Ovary (tissue), 9 donors: ENCODE results near the gene SAMD4A. TPM values are rescaled to one million over a fixed set of nuclear protein-coding genes. Genes with fewer than 3 reads are reported as not detected.

ENCODE experiments used
- DNase-seq, 5 donors: peaks; one replicate each; pipeline ENCODE4 v3.0.0-alpha.2; 2019 to 2020
- H3K27ac ChIP-seq, 2 donors: fragments of 200-600 bp; one replicate each; pipeline versions ENCODE4 v1.5.1 to v1.8.0; 2019 to 2022
- H3K27me3 ChIP-seq: fragments of 200-600 bp; one replicate; pipeline ENCODE4 v1.8.0; 2022
- H3K36me3 ChIP-seq: fragments of 200-600 bp; sonication (generic); one replicate; pipeline ENCODE4 v1.5.1; 2019
- H3K4me1 ChIP-seq: one replicate; pipeline ENCODE4 v1.8.1; 2013; ENCODE audit warnings: mild to moderate bottlenecking, moderate library complexity; ENCODE audit not compliant: insufficient read depth
- H3K4me3 ChIP-seq: fragments of 200-600 bp; sonication (generic); one replicate; pipeline ENCODE4 v1.5.1; 2017
- H3K9me3 ChIP-seq, 2 donors: fragments of 200-600 bp in 1 of 2; sonication (generic) in 1 of 2; one replicate each; pipeline versions ENCODE4 v1.5.1 to v1.8.1; 2013 to 2019; ENCODE audit warnings: mild to moderate bottlenecking in 1 of 2, moderate library complexity in 1 of 2
- EP300 ChIP-seq: sonication (generic); formaldehyde crosslinking; IDR thresholded peaks from one replicate; pipeline ENCODE4 v1.6.1; 2017; ENCODE audit warnings: antibody characterized with exemption
- POLR2A ChIP-seq: fragments of 450-650 bp; IDR thresholded peaks from one replicate; pipeline ENCODE4 v1.6.1; 2017; ENCODE audit warnings: antibody characterized with exemption, mild to moderate bottlenecking, moderate library complexity
- WGBS, 3 donors: extraction: QIAGEN DNeasy Blood & Tissue Kit in 1 of 3; methylation state at CpG; one replicate each; pipeline versions ENCODE4 v1.1.5 to v1.1.7; 2013 to 2017; 5-methylcytosine and 5-hydroxymethylcytosine counted together
- intact Hi-C, 4 donors: fragments of 100-400 bp; cut with DNase I; formaldehyde crosslinking; loops; one replicate each; pipeline versions ENCODE4 v1.11.0 to v1.15.1; 2022 to 2023
- polyA plus RNA-seq, 2 donors: library from polyadenylated mRNA; stranded (reverse); fragments of 200-250 nt in 1 of 2; fragments of 350-450 nt in 1 of 2; fragmentation: Illumina TruSeq in 1 of 2; extraction: RNeasy Lipid Tissue Mini Kit (QIAGEN cat#74804) in 1 of 2; gene quantifications; one replicate each; pipeline ENCODE4 v1.2.3, GENCODE V29; 2013 to 2014
- total RNA-seq, 7 donors: library from RNA; depleted of rRNA in 2 of 7; stranded (reverse); fragments of >200 nt in 2 of 7; fragmentation: NEBNext Ultra II Directional in 3 of 7; extraction: Animal tissue kit (Norgen Biotek cat#: 25700) in 3 of 7; gene quantifications; one replicate each; pipeline versions ENCODE4 v1.1.0 to v1.2.4, GENCODE V29; 2016 to 2023
- TF ChIP-seq, protein P1 (sequence below), 3 donors: fragments of 450-650 bp in 2 of 3; fragments of 200-600 bp in 1 of 3; IDR thresholded peaks; one replicate each; pipeline versions ENCODE4 v1.5.1 to v1.8.0; 2016 to 2022; ENCODE audit warnings: antibody characterized with exemption in 3 of 3, mild to moderate bottlenecking in 1 of 3
- donor health status: DM: no; HTN: no; CAD: no; lungs with moderate emphysema.
- donor health status: DM: no; HTN: no; CAD: no.
- donor health status: Bipolar disorder and iron deficiency.
- donor health status: DM: yes; HTN: yes; CAD: no.
- donor health status: DM: no; HTN: no; CAD: no.
- donor health status: DM: yes; HTN: yes; CAD: no.

Gene SAMD4A
- total and polyA plus RNA-seq, 9 donors, result 2.3 to 22.4 (median 7.3) TPM

DNA sequence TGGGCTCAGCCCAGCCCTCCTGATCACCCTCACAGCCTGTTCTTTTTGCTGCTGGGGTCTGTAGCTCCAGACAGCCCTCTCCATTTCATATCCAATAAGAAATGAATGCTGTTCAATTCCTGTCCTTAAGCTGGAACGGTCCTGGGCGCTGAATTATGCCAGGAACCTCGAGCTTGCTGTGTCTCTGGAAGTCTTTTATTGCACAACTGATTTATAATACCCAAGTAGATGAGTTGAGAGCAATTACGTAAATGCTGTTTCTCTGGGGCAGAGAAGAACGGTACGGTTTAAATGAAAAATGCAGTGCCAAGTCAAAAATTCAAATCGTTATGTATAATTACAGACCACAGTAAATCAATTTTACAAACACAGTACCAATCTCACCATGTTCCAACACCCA, 161.0 kb downstream of the SAMD4A start:
- TF ChIP-seq POLR2A, result no peak
- TF ChIP-seq, protein P1, sequence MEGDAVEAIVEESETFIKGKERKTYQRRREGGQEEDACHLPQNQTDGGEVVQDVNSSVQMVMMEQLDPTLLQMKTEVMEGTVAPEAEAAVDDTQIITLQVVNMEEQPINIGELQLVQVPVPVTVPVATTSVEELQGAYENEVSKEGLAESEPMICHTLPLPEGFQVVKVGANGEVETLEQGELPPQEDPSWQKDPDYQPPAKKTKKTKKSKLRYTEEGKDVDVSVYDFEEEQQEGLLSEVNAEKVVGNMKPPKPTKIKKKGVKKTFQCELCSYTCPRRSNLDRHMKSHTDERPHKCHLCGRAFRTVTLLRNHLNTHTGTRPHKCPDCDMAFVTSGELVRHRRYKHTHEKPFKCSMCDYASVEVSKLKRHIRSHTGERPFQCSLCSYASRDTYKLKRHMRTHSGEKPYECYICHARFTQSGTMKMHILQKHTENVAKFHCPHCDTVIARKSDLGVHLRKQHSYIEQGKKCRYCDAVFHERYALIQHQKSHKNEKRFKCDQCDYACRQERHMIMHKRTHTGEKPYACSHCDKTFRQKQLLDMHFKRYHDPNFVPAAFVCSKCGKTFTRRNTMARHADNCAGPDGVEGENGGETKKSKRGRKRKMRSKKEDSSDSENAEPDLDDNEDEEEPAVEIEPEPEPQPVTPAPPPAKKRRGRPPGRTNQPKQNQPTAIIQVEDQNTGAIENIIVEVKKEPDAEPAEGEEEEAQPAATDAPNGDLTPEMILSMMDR (IDR thresholded peaks at IDR 0.05), result no peak
- TF ChIP-seq EP300, result no peak
- Histone ChIP-seq H3K9me3 (no peaks in the 10 kb centered on the region), H3K36me3 (no peaks in the 10 kb centered on the region), H3K4me1 (no peaks in the 10 kb centered on the region), H3K27me3 (no peaks in the 10 kb centered on the region), H3K27ac (no peak overlapping the region), H3K4me3 (no peak overlapping the region)
- intact Hi-C loops, result no loop called here
- WGBS, 3 donors, result 75 to 88% (median 86%) methylated on average over 7 of the region's 7 CpGs
- no peak for DNase-seq

DNA sequence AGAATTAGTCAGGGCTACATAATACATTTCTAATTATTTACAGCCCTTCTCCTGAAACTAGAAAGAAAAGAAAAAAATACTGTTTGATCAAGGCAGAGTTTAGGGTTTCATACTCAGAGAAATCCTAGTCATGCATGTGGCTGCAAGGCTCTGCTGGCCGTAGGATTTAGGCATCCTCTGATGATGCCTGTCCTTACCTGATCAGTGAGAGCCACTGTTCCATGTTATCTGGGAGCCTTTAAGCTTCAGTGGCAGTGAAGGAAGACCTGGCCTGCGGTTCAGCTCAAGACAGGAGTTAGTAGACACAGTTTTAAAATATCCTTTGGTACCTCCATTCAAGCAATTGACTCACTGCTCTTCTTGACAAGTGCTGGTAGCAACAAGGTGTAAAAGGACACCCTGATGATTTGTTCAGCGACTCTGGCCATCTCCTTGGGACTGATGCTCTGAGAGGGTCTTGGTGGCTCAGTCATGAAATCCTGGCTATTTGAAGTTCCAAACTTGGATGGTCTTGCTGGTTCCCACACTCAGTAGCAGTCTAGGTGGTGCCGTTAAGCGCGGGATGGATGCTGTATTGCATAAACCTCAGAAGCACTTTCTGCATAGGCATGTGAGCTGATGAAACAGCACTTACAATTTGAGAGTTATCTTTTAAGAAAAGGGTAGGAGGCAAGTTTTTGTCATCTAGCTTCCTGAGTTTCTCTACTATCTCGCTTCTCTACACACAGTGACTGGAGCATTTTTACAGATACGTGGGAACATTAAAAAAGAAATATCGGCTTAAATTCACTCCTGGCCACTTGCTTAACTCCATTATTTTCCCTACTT, 162.0 kb downstream of the SAMD4A start:
- DNase-seq, result no peak

DNA sequence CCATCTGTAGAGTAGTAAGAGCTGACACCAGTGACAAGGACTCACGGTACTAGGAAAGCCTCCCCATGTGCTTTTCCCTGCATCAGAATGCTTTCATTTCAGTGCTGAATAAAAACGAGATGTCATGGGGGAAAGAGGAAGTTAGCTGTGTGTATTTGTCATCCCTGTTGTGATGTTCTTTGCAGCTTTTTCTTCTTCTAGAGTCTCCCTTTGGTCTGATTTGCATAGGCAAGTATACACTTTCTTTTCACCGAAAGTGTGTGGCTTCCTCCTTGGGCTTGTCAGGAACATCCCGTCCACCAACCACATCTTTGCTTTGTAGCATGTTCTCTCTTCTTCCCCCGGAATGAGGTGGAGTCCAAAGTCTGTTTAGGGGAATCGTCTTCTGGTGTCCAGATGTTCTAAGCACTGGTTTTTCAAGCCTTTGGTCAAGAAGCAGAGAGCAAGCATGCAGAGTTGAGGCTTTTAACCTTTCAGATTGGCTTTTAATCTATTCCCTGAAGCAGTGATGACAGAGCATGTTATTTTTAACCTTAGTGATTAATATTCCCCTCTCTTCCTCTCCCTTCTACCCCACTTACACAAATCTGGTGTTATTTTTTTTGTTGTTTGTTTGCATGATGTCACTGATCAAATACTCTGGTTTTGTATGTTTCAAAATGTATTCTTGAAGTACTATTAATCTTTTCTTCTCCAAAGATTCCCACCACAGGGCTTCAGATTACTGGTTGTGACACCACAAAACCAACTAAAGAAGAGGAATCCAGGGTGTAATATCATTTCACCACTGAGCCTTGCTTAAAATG, 163.4 kb downstream of the SAMD4A start:
- Histone ChIP-seq H3K4me3 (no peak overlapping the region), H3K4me1 (no peaks in the 10 kb centered on the region), H3K27me3 (no peaks in the 10 kb centered on the region), H3K36me3 (no peaks in the 10 kb centered on the region), H3K9me3 (no peaks in the 10 kb centered on the region), H3K27ac (no peak overlapping the region)
- 46 to 48% (median 47%) methylated on average over 6 of the region's 6 CpGs for WGBS, 3 donors
- TF ChIP-seq EP300, result no peak
- no peak for TF ChIP-seq POLR2A
- TF ChIP-seq, protein P1 (IDR thresholded peaks at IDR 0.05), result no peak
- DNase-seq, result no peak
- intact Hi-C loops, result no loop called here

More for the DNA sequence above, 162.0 kb downstream of the SAMD4A start:
- H3K9me3 ChIP-seq, result no peaks in the 10 kb centered on the region
- TF ChIP-seq POLR2A (no peak), EP300 (no peak)
- TF ChIP-seq, protein P1 (IDR thresholded peaks at IDR 0.05), result no peak
- intact Hi-C loops, result no loop called here
- WGBS, 3 donors, result 86 to 94% (median 92%) methylated on average over 9 of the region's 9 CpGs
- H3K27ac ChIP-seq, result no peak overlapping the region
- no peaks in the 10 kb centered on the region for H3K36me3 ChIP-seq
- H3K4me3 ChIP-seq, result no peak overlapping the region
- H3K27me3 ChIP-seq, result no peaks in the 10 kb centered on the region
- no peaks in the 10 kb centered on the region for H3K4me1 ChIP-seq

DNA sequence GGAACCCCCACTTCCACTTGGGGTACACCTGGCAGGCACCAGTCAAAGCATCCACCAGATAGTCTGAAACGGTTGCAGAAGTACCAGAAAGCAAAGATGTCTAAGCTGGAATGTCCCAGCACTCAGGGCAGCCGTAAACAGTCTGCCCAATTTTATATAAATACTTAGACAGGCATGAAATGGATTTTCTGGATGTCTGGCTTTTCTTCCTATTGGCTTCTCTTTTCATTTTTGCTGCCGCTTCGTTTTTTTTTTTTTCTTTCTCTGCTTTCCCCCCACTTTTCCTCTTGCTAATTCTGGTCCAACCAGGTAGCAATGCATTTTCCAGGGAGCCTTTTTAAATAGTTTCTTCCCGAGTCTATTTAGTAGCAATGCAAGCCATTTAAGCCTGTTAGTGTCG, 168.0 kb downstream of the SAMD4A start:
- H3K9me3 ChIP-seq, result no peaks in the 10 kb centered on the region
- 86 to 89% (median 88%) methylated on average over 6 of the region's 6 CpGs for WGBS, 3 donors
- no peak for DNase-seq
- no peaks in the 10 kb centered on the region for H3K36me3 ChIP-seq
- no peaks in the 10 kb centered on the region for H3K4me1 ChIP-seq
- H3K27ac ChIP-seq, result no peak overlapping the region
- intact Hi-C loops, result no loop called here
- TF ChIP-seq, protein P1 (IDR thresholded peaks at IDR 0.05), result no peak
- TF ChIP-seq POLR2A (no peak), EP300 (no peak)
- H3K27me3 ChIP-seq, result no peaks in the 10 kb centered on the region
- H3K4me3 ChIP-seq, result no peak overlapping the region
